ENCODE measurements around the gene KCNIP4.

Gene KCNIP4

GRCh38 chr4:21596521-21596920 lies 352.1 kb downstream of the KCNIP4 start:
- no peak for DNase-seq (ENCODE audit: low read depth in 2 of 3, low spot score in 1 of 3)

GRCh38 chr4:21593671-21594001 lies 354.9 kb downstream of the KCNIP4 start:
- DNase-seq (ENCODE audit: low read depth in 2 of 3, low spot score in 1 of 3): no peak

GRCh38 chr4:21592970-21593670 lies 355.5 kb downstream of the KCNIP4 start:
- DNase-seq (ENCODE audit: low read depth in 2 of 3, low spot score in 1 of 3): no peak

DNA sequence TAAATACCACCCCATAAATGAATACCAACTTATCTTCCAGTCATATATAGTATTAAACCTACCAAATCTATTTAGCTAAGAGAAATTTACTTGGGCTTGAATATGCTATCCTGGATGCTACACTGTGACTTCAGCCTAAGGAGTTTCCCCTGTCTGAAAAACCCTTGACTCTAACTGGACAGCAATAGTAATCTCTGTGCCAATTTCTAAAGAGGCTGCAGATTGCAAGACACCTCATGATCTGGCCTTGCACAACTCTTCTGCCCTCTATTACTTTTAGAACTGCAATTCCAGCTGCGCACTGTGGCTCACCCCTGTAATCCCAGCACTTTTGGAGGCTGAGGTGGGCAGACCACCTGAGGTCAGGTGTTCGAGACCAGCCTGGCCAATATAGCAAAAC lies 371.5 kb downstream of the KCNIP4 start:
- no peak for DNase-seq (ENCODE audit: low read depth in 2 of 3, low spot score in 1 of 3)

DNA sequence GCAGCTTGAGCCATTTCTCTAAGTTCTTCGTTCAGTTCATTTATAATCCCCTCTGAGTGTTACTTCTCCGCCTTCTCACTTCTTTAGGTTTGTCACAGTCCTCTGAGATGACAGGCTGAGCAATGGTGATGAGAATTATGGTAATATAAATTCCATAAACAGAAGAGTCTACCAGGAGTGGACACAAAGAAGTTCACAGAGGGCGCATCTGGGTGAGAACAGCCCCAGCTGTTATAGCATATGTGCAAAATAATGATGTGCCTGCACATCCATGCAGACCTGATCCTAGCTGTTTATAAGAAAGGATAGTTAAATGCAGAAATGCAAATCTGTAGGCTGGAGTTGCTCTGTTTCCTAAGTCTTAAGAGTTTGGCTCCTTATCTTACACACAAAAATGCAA lies 377.5 kb downstream of the KCNIP4 start:
- DNase-seq (ENCODE audit: low read depth in 2 of 3, low spot score in 1 of 3): no peak

DNA sequence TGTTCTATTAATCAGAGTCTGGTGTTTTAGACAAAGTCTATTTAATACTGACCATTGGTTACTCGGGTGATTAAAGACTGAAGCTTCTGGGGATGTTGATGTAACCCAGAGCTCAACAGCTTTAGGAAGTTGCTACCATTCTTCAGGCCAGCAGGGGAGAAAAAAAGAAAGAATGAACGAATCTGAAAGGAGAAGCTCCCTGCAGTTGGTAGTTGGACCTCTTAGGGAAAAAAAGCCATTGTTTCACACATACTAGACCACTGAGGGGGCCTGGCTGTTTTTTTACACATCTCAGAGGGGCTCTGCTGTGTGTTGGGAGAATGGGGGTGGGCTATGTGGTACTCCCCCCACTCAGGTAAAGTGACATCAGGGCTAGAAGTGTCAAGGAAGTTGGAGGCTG lies 378.9 kb downstream of the KCNIP4 start:
- DNase-seq (ENCODE audit: low read depth in 2 of 3, low spot score in 1 of 3): no peak

- no peak for DNase-seq (ENCODE audit: low read depth in 2 of 3, low spot score in 1 of 3)
Observed at GRCh38 chr4:21555083-21555482, 393.5 kb downstream of the KCNIP4 start.

DNA sequence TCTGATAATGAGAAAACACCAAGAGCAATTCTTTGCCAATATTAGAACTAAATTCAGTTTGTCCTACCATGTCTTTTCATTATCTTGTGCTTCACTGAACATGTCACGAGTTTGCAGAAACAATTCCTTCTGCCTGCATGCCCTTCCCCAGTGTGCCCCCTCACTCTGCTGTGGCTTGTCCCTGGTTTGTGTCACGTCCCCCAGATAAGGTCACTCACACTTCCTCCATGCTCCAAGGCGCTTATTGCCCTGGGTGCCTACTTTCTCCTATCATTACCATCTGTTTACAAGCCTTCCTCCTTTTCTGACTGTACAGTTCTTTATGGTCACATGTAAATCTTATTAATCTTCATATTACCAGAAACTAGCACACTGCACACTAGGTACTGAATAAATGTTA lies 394.1 kb downstream of the KCNIP4 start:
- DNase-seq (ENCODE audit: low read depth in 2 of 3, low spot score in 1 of 3): no peak

DNA sequence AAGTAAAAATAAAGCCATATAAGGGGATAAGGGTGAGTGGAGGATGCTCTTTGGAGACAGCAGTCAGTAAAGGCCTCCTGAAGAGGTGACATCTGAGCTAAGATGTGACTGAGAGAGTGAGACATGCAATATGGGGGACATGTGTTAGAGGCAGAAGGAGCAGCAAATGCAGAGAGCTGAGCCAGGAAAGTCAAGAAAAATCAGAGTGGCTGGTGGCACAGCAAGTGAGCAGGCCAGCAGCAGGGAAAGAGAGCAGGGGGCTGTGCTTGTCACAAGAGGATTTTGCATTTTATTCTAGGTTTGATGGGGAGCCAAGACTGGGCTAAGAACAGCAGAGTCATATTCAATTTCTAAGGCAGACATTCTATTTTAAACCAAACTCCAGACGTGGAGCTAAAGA lies 394.5 kb downstream of the KCNIP4 start:
- no peak for DNase-seq (ENCODE audit: low read depth in 2 of 3, low spot score in 1 of 3)

GRCh38 chr4:21552455-21552854 lies 396.1 kb downstream of the KCNIP4 start:
- DNase-seq (ENCODE audit: low read depth in 2 of 3, low spot score in 1 of 3): no peak

GRCh38 chr4:21544955-21545354 lies 403.6 kb downstream of the KCNIP4 start:
- DNase-seq (ENCODE audit: low read depth in 2 of 3, low spot score in 1 of 3): no peak

DNA sequence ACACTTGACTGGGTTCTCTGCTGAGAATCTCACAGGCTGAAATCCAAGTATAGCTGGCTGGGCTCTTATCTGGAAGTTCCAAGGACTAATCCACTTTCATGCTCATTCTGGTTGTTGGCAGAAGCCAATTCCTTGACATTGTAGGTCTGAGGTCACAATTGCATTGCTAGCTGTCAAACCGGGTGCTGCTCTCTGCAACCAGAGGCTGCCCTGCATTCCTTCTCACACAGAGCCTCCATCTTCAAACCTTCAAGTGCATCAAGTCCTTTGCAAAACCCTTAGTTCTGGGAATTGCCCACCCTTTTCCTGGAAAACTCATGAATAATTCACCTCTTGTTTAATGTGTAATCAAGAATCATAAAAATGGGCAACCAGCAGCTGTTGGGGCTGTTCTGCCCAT lies 404.2 kb downstream of the KCNIP4 start:
- DNase-seq (ENCODE audit: low read depth in 2 of 3, low spot score in 1 of 3): no peak

GRCh38 chr4:21543514-21543913 lies 405.1 kb downstream of the KCNIP4 start:
- no peak for DNase-seq (ENCODE audit: low read depth in 2 of 3, low spot score in 1 of 3)

- DNase-seq (ENCODE audit: low read depth in 2 of 3, low spot score in 1 of 3): no peak
Observed at GRCh38 chr4:21535898-21536297, 412.7 kb downstream of the KCNIP4 start.

DNA sequence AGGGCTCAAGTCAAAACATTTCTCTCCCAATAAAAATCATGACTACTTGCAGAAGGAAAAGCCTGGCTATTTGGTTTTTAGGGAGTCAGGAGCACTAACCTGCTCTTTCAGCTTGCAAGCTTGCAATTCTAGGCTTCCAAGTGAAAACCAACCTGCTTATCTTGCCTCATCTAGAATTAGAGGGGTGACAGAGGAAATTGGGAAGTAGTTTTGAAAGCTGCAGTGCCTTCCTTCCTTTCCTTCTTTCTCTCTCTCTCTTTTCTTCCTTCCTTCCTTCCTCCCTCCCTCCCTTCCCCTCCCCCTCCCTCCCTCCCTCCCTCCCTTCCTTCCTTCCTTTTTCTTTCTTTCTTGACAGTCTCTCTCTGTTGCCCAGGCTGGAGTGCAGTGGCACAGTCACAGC lies 417.5 kb downstream of the KCNIP4 start:
- DNase-seq (ENCODE audit: low read depth in 2 of 3, low spot score in 1 of 3): no peak

DNA sequence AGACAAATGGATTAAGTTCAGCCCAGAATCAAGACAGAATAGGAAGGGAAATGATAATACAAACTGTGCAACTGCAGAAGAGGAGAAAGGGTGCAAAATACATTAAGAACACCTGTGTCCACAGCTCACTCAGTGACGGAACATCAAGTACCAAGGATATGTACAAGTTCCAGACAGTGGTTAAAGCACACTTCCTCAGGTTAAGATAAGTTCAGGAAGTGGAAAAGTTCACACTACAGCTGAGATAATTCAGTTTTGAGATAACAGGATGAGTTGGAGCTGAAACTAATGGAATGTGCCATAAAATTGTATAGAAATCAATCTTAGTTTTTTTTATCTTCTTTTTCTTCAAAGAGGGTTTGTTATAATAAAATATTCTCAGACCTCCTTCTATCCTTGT lies 419.4 kb downstream of the KCNIP4 start:
- no peak for DNase-seq (ENCODE audit: low read depth in 2 of 3, low spot score in 1 of 3)

DNA sequence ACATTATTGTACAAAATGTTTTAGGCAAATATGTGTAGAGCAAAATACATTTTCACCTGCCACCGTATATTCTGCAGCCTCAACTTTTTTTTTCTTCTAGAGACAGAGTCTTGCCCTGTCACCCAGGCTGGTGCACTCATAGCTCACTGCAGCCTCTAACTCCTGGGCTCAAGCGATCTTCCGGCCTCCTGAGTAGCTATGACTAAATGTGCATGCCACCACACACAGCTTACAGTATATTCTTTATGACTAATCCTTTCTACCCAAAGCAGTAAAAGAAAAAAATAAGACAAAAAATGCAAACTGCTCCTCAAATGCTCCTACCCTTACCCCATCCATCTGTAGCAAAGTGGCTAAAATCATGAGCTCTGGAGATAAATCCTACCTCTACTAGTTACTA lies 426.3 kb downstream of the KCNIP4 start:
- no peak for DNase-seq (ENCODE audit: low read depth in 2 of 3, low spot score in 1 of 3)

DNA sequence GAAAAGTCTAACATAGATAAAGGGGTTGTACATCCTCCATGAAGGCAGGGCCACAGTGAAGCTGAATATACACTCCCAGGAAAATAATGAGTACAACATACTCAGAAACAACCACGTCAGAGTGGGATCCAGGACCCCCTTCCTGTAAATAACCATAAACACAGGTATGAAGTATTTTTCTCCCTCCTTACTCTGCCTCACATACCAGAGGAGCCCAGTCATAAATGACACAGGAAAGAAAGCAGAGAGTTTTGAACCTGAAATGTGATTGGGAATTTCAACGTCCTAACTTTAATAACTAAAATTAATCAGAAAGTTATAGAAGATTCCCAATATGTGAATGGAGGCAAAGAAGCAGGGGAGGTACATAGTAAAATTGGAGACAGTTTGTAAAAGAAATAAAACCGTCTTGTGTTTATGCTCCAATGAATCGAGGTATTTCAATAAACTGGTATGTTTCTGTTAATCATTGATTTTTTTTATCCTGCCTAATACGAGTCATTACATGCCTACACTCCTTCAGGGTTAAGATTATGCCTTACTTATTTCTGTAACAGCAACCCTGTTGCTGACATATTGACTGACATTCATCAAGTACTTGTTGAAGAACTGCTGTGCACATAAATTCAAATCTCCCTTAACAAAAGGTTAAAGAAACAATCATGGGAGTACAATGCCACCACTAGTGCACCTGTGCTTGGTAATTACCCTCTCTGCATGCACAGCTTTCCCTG lies 431.3 kb downstream of the KCNIP4 start:
- DNase-seq (ENCODE audit: low read depth in 2 of 3, low spot score in 1 of 3): no peak

DNA sequence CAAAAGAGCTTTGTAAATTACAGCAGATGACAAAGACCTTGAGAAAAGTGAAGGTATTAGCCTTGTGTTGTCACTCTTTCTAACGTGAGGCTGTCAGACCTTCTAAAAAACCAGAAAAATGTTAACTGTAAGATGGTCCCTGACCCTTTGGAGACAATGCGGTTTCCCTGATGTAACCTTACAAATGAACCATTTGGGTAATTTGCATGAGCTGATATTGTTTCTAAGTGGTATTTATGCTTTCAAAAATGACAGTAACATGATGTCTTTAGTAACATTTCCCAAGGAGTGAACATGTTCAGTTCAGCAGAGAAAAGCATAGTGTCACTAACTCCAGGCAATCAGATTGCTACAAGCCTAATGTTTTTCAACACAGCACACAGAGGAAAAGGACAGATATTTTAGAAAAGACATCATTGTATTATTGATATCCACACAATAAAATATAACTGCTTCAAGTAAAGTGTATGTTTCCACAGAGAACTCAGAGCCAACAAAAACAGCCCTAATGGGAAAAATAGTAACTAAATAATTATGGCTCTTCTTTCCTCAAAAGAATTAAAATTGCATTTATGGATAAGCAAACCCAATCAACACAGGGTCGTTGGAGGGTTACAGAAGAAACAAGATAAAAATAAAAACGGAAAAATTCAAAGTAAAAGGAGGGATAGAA lies 434.4 kb downstream of the KCNIP4 start:
- no peak for DNase-seq (ENCODE audit: low read depth in 2 of 3, low spot score in 1 of 3)

GRCh38 chr4:21512353-21512752 lies 436.2 kb downstream of the KCNIP4 start:
- DNase-seq (ENCODE audit: low read depth in 2 of 3, low spot score in 1 of 3): no peak

GRCh38 chr4:21507439-21507838 lies 441.1 kb downstream of the KCNIP4 start:
- no peak for DNase-seq (ENCODE audit: low read depth in 2 of 3, low spot score in 1 of 3)

DNA sequence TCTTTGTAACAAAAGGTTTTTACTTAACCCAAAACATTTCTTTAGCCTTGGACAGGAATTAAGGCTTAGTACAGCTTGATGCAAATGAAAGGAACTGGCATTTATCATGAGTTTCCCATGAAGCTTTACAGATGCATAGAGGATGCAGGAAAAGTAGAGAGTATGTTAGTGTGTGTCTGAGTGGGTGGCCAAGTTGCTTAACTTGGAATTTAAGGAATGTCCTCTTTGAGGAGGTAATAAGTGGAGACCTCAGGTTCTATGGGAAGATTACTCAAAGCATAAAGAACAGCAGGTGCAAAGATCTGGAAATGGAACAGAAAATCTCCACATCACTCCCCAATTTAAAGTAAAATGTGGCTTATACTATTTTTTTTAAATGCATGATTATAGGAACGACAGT lies 457.9 kb downstream of the KCNIP4 start:
- no peak for DNase-seq (ENCODE audit: low read depth in 2 of 3, low spot score in 1 of 3)

DNA sequence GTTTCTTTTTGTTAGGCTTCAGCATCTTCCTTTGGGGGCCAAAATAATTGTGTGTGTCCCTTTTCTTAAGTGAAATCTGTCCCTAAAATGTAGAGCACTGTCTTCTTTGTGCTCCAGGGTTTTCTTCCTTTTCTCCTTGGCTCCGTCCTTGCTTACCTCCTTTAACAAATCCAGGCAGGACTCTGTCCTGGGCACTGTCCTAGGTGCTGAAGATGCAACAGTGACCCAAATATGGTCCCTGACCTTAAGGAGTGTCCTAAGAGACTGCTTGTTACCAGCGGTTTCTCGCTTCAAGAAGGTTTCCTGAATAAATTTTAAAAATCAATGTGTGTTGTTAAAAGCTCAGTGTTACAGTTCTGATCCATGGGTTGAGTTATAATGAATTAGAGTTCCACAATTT lies 471.8 kb downstream of the KCNIP4 start:
- no peak for DNase-seq (ENCODE audit: low read depth in 2 of 3, low spot score in 1 of 3)

All from stimulated activated CD4-positive, alpha-beta T cell treated with anti-CD3 and anti-CD28 coated beads, Interleukin-12 subunit alpha, Interleukin-12 subunit beta, amount 100 ng/mL, for 48 hours (primary cell).